Neural progenitor cell (in vitro differentiated cells): ENCODE results near the gene ABCA8. TPM values are rescaled to one million over a fixed set of nuclear protein-coding genes. Genes with fewer than 3 reads are reported as not detected.
A peak's percentile ranks its signal among the peaks of the same experiment; 100 is the strongest.

Source experiments
- DNase-seq: peaks from one replicate; pipeline ENCODE4 v3.0.0-alpha.2; 2016; ENCODE audit warnings: low spot score
- H2AFZ ChIP-seq: fragments of 200-600 bp; sonication (generic); replicated peaks from 2 replicates; pipeline ENCODE4 v1.6.1; 2016; ENCODE audit warnings: antibody characterized with exemption
- H3F3A ChIP-seq: fragments of 200-600 bp; sonication (generic); 2 replicates; pipeline ENCODE4 v1.6.1; 2016; ENCODE audit warnings: antibody characterized with exemption, low read depth
- H3K27ac ChIP-seq: fragments of 200-600 bp; sonication (generic); 2 replicates; pipeline ENCODE4 v1.5.1; 2016; ENCODE audit warnings: mild to moderate bottlenecking
- H3K27me3 ChIP-seq: fragments of 200-600 bp; sonication (generic); 2 replicates; pipeline ENCODE4 v1.6.1; 2016; ENCODE audit warnings: mild to moderate bottlenecking, moderate library complexity
- H3K36me3 ChIP-seq: fragments of 200-600 bp; sonication (generic); 2 replicates; pipeline ENCODE4 v1.5.1; 2016
- H3K4me1 ChIP-seq: fragments of 200-600 bp; sonication (generic); 2 replicates; pipeline ENCODE4 v1.6.1; 2016; ENCODE audit warnings: mixed run types
- H3K4me2 ChIP-seq: fragments of 200-600 bp; sonication (generic); 2 replicates; pipeline ENCODE4 v1.6.1; 2016
- H3K4me3 ChIP-seq: fragments of 200-600 bp; sonication (generic); 2 replicates; pipeline ENCODE4 v1.5.1; 2016
- H3K79me2 ChIP-seq: fragments of 200-600 bp; sonication (generic); 2 replicates; pipeline ENCODE4 v1.6.1; 2016; ENCODE audit warnings: low read depth
- H3K9ac ChIP-seq: fragments of 200-600 bp; sonication (generic); 2 replicates; pipeline ENCODE4 v1.6.1; 2016
- H3K9me3 ChIP-seq: fragments of 200-600 bp; sonication (generic); 2 replicates; pipeline ENCODE4 v1.5.1; 2016; ENCODE audit warnings: low read depth
- H4K20me1 ChIP-seq: fragments of 200-600 bp; sonication (generic); 2 replicates; pipeline ENCODE4 v1.6.1; 2016; ENCODE audit warnings: low read depth
- H3K27ac Mint-ChIP-seq: 3 replicates; pipeline ENCODE4 v1.8.0; 2021; ENCODE audit warnings: mixed read lengths
- H3K27me3 Mint-ChIP-seq: 2 replicates; pipeline ENCODE4 v1.8.0; 2022; ENCODE audit warnings: low read depth, mild to moderate bottlenecking, inconsistent platforms, moderate library complexity, mixed read lengths; ENCODE audit not compliant: insufficient read depth
- H3K36me3 Mint-ChIP-seq: 3 replicates; pipeline ENCODE4 v1.8.0; 2021; ENCODE audit warnings: mixed read lengths
- H3K4me1 Mint-ChIP-seq: 3 replicates; pipeline ENCODE4 v1.8.0; 2021; ENCODE audit warnings: mixed read lengths
- H3K4me3 Mint-ChIP-seq: 3 replicates; pipeline ENCODE4 v1.8.0; 2021; ENCODE audit warnings: mild to moderate bottlenecking, moderate library complexity, mixed read lengths
- H3K9me3 Mint-ChIP-seq: 3 replicates; pipeline ENCODE4 v1.8.0; 2020; ENCODE audit warnings: mixed read lengths
- EZH2 ChIP-seq: fragments of 200-600 bp; sonication (generic); IDR thresholded peaks from 2 replicates; pipeline ENCODE4 v1.6.1; 2017; ENCODE audit warnings: antibody characterized with exemption, mild to moderate bottlenecking, moderate library complexity
- EZH2phosphoT487 ChIP-seq: fragments of 200-600 bp; sonication (generic); IDR thresholded peaks from 2 replicates; pipeline ENCODE4 v1.6.1; 2017; ENCODE audit warnings: antibody characterized with exemption
- total RNA-seq: library from RNA; depleted of rRNA; stranded (reverse); fragments of >200 nt; gene quantifications from 2 replicates; pipeline ENCODE4 v1.2.3, GENCODE V29; 2015; ENCODE audit warnings: low replicate concordance
- TF ChIP-seq, protein P1 (sequence below): fragments of 200-600 bp; sonication (generic); IDR thresholded peaks from 2 replicates; pipeline ENCODE4 v1.5.1; 2017; ENCODE audit warnings: antibody characterized with exemption, mild to moderate bottlenecking

Gene ABCA8
- total RNA-seq, 1 donor from 2014 or later = not detected

DNA sequence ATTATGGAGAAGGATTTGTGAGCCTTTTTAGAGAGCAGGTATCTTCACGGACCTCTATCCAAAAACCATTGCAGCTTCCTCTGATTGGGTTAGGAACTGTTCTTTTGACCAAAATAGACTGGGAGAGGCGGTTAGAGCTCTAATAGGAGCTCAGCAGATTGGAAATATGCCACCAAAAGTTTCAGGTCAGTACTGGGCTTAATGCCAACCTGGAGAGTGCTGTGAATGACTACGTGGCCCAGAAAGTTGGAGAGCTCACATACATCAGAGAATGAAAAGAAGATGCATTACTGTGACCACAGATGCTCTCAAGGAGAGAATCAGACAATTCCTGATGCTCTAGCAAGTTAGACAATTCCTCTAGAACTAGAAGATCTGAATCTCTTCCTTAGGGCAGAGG lies 86.5 kb downstream of the ABCA8 start:
- TF ChIP-seq EZH2 (no peak), EZH2phosphoT487 (no peak)
- no peaks in the 10 kb centered on the region for H3K36me3 Mint-ChIP-seq
- H3K27ac ChIP-seq = no peak overlapping the region
- H3F3A ChIP-seq = no peaks in the 10 kb centered on the region
- peaks cover 3% of the 10 kb centered on the region for H3K9me3 Mint-ChIP-seq
- H4K20me1 ChIP-seq = no peaks in the 10 kb centered on the region
- H2AFZ ChIP-seq = peak overlapping the region; percentile 26
- no peak for DNase-seq
- no peaks in the 10 kb centered on the region for H3K27me3 Mint-ChIP-seq
- no peak overlapping the region for H3K4me2 ChIP-seq
- H3K4me3 Mint-ChIP-seq = no peak overlapping the region
- H3K36me3 ChIP-seq = no peaks in the 10 kb centered on the region
- H3K79me2 ChIP-seq = no peaks in the 10 kb centered on the region
- no peaks in the 10 kb centered on the region for H3K27me3 ChIP-seq
- no peak overlapping the region for H3K4me3 ChIP-seq
- H3K9ac ChIP-seq = no peak overlapping the region
- H3K4me1 ChIP-seq = no peaks in the 10 kb centered on the region
- H3K9me3 ChIP-seq = no peaks in the 10 kb centered on the region
- no peaks in the 10 kb centered on the region for H3K4me1 Mint-ChIP-seq
- no peak overlapping the region for H3K27ac Mint-ChIP-seq

GRCh38 chr17:68867759-68868516 lies 87.3 kb downstream of the ABCA8 start:
- Histone ChIP-seq H3K27me3 (no peaks in the 10 kb centered on the region), H3K27ac (no peak overlapping the region), H3K9me3 (no peaks in the 10 kb centered on the region), H2AFZ (no peak overlapping the region), H3K4me1 (no peaks in the 10 kb centered on the region), H3F3A (no peaks in the 10 kb centered on the region), H4K20me1 (no peaks in the 10 kb centered on the region), H3K4me2 (no peak overlapping the region), H3K9ac (no peak overlapping the region), H3K79me2 (no peaks in the 10 kb centered on the region), H3K36me3 (no peaks in the 10 kb centered on the region), H3K4me3 (no peak overlapping the region)
- Mint-ChIP-seq H3K27ac (no peak overlapping the region), H3K36me3 (no peaks in the 10 kb centered on the region), H3K9me3 (no peaks in the 10 kb centered on the region), H3K4me3 (no peak overlapping the region), H3K4me1 (no peaks in the 10 kb centered on the region), H3K27me3 (no peaks in the 10 kb centered on the region)
- no peak for TF ChIP-seq EZH2
- no peak for DNase-seq

DNA sequence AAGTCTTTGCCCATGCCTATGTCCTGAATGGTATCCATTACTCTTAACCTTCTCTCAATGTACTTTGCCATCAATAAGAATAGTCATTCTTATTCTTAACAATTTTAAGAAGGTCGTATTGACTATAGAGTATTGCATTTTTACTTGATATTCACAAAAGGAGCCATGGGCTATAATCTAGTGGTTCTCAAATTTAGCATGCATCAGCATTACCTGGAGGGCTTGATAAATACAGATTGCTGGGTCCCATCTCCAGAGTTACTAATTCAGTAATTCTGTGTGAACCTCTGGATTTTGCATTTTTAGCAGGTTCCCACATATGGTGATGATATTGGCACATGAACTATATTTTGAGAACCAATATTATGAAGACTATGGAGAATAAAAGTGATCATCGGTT lies 89.6 kb downstream of the ABCA8 start:
- no peaks in the 10 kb centered on the region for H3K9me3 ChIP-seq
- Mint-ChIP-seq H3K4me3 (no peak overlapping the region), H3K27ac (no peak overlapping the region)

DNA sequence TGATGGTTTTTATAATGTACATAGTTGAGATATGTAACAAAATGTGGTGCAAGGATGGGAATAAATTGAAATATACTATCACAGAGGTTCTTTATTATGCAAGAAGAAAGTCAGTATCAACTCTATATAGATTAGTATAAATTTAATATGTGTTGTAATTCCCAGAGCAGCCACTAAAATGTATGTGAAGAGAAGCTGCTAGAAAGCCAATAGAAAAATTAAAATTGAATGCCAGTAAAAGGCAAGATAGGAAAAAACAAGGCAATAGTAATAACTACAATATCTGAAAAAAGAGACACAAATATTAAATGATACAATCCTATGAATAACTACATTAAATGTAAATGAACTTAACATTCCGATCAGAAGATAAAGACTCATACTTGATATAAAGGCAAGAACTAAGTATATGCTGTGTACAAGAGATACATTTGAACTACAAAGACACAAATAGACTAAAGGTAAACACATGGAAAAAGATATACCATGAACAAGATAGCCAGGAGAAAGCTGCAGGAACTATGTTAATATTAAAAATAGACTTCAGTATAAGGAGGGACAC lies 92.0 kb downstream of the ABCA8 start:
- no peaks in the 10 kb centered on the region for H3K79me2 ChIP-seq
- H3K9ac ChIP-seq = no peak overlapping the region
- Mint-ChIP-seq H3K36me3 (no peaks in the 10 kb centered on the region), H3K27me3 (no peaks in the 10 kb centered on the region), H3K9me3 (peaks cover 6% of the 10 kb centered on the region), H3K4me3 (no peak overlapping the region), H3K4me1 (peaks cover 9% of the 10 kb centered on the region), H3K27ac (no peak overlapping the region)
- TF ChIP-seq, protein P1, sequence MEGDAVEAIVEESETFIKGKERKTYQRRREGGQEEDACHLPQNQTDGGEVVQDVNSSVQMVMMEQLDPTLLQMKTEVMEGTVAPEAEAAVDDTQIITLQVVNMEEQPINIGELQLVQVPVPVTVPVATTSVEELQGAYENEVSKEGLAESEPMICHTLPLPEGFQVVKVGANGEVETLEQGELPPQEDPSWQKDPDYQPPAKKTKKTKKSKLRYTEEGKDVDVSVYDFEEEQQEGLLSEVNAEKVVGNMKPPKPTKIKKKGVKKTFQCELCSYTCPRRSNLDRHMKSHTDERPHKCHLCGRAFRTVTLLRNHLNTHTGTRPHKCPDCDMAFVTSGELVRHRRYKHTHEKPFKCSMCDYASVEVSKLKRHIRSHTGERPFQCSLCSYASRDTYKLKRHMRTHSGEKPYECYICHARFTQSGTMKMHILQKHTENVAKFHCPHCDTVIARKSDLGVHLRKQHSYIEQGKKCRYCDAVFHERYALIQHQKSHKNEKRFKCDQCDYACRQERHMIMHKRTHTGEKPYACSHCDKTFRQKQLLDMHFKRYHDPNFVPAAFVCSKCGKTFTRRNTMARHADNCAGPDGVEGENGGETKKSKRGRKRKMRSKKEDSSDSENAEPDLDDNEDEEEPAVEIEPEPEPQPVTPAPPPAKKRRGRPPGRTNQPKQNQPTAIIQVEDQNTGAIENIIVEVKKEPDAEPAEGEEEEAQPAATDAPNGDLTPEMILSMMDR = peak; percentile 16
- TF ChIP-seq EZH2phosphoT487 = no peak
- H3K36me3 ChIP-seq = no peaks in the 10 kb centered on the region
- H3K27me3 ChIP-seq = no peaks in the 10 kb centered on the region
- no peaks in the 10 kb centered on the region for H3K4me1 ChIP-seq
- no peaks in the 10 kb centered on the region for H3K9me3 ChIP-seq
- no peaks in the 10 kb centered on the region for H4K20me1 ChIP-seq
- DNase-seq = no peak
- no peak overlapping the region for H3K4me3 ChIP-seq
- no peak overlapping the region for H3K4me2 ChIP-seq
- H3F3A ChIP-seq = no peaks in the 10 kb centered on the region
- no peak overlapping the region for H2AFZ ChIP-seq
- no peak overlapping the region for H3K27ac ChIP-seq

More for the DNA sequence above, 89.6 kb downstream of the ABCA8 start:
- no peaks in the 10 kb centered on the region for H3F3A ChIP-seq
- H3K27ac ChIP-seq = no peak overlapping the region
- no peaks in the 10 kb centered on the region for H3K36me3 ChIP-seq
- H3K4me1 ChIP-seq = no peaks in the 10 kb centered on the region
- no peaks in the 10 kb centered on the region for H3K27me3 ChIP-seq
- no peaks in the 10 kb centered on the region for H4K20me1 ChIP-seq
- H3K4me2 ChIP-seq = no peak overlapping the region
- H3K36me3 Mint-ChIP-seq = no peaks in the 10 kb centered on the region
- H3K9ac ChIP-seq = no peak overlapping the region
- H3K4me3 ChIP-seq = no peak overlapping the region
- H2AFZ ChIP-seq = no peak overlapping the region
- no peaks in the 10 kb centered on the region for H3K9me3 Mint-ChIP-seq
- no peaks in the 10 kb centered on the region for H3K79me2 ChIP-seq
- H3K4me1 Mint-ChIP-seq = peaks cover 9% of the 10 kb centered on the region
- H3K27me3 Mint-ChIP-seq = no peaks in the 10 kb centered on the region
- no peak for DNase-seq
- TF ChIP-seq, protein P1 = no peak
- TF ChIP-seq EZH2phosphoT487 (no peak), EZH2 (no peak)
